ENCODE results near the gene GPR15.

Gene GPR15

GRCh38 chr3:98531622-98532274, at the start of gene GPR15:
Gene GPR15, plus strand, starts transcription at chr3:98531978. Its CDS starts 56 bp downstream, at chr3:98532034.
- DNase-seq: peak; percentile 32

- DNase-seq: no peak
Observed at GRCh38 chr3:98482717-98483482, 48.9 kb upstream of the GPR15 start.

DNA sequence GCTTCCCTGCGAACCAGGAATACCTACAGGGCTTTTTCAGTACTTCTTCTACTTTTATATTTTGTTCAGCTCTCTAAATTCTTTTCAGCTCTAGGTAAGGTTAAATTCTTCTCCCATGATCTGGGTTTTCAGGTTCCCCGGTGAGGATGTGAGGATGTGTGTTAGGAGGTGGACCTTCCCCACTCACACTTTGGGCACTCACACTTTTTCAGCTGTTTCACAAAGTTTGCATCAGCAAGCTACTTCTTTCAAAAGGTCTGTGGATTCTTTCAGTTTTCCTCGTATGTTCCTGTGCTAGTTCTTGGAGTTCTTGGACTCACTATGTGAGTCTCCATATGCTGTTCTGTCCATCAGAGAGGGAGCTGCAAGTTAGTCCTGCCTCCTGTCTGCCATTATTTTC, 48.2 kb upstream of the GPR15 start:
- DNase-seq: no peak

- no peak for DNase-seq
Observed at GRCh38 chr3:98497381-98497780, 34.4 kb upstream of the GPR15 start, which contains the start of gene OR5K2. Gene OR5K2, plus strand, starts transcription at chr3:98497681. Its CDS starts 0 bp downstream, at chr3:98497681.

DNA sequence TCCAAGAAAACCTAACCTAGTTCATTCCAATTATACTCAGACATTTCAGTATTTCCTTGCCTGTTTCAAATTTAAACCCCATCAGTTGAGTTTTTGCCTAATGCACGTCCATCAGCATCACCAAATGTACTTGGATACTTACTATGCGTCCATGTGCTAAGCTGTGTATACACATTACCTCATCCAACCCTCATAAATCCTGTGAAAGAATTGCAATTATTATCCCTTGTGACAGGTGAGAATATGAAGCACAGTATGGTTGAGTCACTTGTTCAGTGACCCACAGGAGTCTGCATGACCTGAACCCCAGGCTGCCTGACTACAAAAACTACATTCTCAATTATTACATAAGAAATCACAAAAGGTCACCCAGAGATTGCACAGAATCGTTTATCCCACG, 31.8 kb upstream of the GPR15 start:
- no peak for DNase-seq

- no peak for DNase-seq
Observed at GRCh38 chr3:98501270-98501669, 30.5 kb upstream of the GPR15 start.

DNA sequence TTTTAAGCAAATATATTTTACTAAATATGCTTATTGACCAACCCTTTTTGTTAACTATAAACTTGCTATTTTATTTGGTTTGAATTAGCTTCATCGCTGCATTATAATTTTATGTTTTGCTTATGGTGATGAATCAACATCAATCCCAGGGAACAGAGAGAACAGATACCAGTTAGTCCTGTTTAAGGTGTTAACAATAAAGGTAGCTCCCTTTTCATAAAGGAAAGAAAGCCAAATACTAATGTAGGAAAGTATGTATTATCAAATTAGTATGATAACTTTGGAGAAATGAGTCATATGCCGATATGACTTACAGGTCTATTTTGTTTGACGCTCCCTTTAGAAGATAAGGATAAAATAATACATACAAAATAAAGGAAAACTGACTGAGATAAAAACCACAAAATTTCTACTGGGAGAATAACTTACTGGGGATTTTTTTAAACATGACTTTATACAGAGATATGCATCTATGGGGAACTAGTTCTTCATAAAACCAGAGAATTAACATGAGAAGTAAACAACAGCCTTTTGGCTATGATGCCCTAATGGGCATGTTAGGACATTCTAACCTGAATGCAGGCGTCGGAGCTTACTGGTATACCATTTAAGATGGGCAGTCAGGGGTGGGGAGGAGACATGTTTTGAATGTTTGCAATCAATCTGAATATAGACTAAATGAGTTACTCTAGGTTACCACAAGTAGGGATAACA, 29.8 kb upstream of the GPR15 start:
- no peak for DNase-seq

DNA sequence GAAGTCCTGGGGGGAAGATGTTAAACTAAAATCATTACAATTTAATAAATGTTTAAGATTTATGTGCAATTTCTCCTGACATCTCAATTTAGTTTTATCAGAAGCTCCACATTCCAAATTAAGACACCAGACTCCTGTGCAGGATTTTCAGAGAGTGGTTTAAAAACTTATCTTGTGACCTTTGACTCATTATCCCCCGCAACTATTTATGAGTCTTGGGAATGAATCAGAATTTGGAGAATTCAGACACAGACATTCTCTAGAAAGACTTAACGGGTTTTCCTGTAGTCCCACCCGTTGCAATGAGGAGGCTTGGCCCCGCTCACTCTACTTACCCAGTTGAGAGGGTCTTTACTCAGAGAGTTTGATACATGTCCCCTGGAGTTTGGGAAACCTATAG, 27.2 kb upstream of the GPR15 start:
- DNase-seq: no peak

DNA sequence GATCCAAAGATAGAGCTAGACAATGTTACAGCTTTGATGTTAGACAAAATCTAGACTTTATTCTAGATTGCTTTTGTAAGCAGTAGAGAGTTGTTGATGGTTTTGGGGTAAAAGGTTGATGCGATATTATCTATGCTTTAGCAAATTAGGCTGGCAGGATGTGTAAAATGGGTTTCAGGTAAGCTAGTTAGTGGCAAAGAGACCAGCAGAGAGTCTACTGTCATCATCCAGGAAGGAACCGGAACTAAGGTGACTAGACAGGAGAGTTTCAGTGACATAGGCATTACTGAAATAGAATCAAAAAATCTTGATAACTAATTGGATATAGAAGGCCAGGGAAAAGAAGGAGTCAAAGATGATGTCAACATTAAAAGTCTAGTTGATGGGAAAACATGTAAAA, 23.2 kb upstream of the GPR15 start:
- peak; percentile 16 for DNase-seq

- no peak for DNase-seq
Observed at GRCh38 chr3:98512576-98512975, 19.2 kb upstream of the GPR15 start.

GRCh38 chr3:98513091-98513511, 18.7 kb upstream of the GPR15 start:
- DNase-seq: no peak

- DNase-seq: no peak
Observed at GRCh38 chr3:98513736-98514135, 18.0 kb upstream of the GPR15 start.

- DNase-seq: no peak
Observed at GRCh38 chr3:98514948-98515347, 16.8 kb upstream of the GPR15 start.

DNA sequence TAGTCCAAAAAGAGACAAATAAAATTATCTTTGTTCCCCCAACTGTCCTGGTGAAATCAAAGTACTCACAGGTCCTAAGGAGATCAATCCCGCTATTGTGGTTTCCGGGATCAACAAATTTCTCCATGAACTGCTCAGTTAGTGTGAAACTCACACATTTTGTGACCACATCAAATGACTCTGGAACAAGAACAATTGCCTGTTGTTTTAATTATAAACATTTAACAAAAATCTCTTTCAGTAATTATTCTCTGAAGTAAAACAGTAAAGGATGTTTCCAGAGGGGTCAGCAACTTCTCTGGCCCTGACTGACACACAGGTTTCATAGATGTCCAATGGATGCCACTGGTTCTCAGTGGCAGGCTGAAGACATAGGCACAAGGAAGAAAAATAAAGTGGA, 13.0 kb upstream of the GPR15 start:
- DNase-seq: no peak

- no peak for DNase-seq
Observed at GRCh38 chr3:98519351-98519750, 12.4 kb upstream of the GPR15 start.

GRCh38 chr3:98521897-98522543, 9.8 kb upstream of the GPR15 start:
- DNase-seq: peak; percentile 55

DNA sequence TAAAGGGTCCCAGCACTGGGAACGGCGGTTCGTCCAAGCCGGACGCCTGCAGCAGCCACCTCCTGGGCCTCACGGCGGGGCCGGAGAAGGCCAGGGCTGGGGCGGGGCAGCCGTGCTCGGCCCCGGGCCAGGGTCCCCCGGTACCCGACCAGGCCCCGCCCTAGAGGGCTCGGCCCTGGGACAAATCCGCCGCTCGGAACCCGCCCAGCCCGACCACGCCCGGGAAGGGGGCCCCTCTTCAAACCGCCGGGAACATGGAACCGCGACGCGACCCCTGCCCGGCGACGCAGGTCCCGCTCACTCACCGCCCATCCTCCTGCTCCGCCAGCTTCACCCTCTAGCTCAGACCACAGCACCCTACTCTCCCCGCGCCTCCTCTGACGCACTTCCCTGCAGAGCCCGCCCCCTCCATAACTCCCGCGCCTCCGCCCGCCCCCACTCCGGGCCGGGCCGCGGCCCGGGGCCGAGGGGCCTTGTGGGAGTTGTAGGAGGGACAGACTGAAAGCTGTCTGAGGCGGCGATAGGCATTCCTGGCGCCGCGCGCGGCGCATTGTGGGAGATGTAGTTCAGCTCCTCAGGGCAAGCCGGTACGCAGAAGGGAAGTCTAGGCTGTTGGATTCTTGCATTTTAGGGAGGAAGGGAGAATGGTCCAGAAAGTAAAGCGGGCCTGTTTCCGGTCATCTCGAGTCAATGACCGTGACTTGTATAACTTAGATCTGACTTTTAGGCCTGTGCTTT, 9.1 kb upstream of the GPR15 start, which contains the start of gene CLDND1:
Gene CLDND1 (minus strand): TSS at position 359 of the 738 bp plus-strand sequence. CDS start 1,478 bp downstream, outside the sequence.
- peak; percentile 96 for DNase-seq

DNA sequence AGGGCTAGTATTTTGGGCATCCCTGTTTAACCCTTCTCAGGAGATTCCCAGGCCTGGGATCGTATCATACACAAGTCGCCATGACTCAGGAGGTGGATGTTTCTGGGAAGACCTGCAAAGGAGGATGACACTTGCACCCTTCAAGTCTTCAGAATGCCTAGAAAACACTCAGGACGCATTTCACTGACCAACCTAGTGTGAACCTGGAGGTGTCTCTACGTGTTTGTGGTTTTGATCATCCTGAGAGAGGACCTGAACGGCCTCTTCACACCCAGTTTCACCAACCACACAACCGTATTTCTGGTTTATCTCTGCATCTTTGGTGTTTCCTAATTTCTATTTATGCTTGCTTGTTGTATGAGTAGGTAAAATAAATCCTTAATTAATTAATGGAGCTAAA, 6.3 kb upstream of the GPR15 start:
- DNase-seq: peak; percentile 38

DNA sequence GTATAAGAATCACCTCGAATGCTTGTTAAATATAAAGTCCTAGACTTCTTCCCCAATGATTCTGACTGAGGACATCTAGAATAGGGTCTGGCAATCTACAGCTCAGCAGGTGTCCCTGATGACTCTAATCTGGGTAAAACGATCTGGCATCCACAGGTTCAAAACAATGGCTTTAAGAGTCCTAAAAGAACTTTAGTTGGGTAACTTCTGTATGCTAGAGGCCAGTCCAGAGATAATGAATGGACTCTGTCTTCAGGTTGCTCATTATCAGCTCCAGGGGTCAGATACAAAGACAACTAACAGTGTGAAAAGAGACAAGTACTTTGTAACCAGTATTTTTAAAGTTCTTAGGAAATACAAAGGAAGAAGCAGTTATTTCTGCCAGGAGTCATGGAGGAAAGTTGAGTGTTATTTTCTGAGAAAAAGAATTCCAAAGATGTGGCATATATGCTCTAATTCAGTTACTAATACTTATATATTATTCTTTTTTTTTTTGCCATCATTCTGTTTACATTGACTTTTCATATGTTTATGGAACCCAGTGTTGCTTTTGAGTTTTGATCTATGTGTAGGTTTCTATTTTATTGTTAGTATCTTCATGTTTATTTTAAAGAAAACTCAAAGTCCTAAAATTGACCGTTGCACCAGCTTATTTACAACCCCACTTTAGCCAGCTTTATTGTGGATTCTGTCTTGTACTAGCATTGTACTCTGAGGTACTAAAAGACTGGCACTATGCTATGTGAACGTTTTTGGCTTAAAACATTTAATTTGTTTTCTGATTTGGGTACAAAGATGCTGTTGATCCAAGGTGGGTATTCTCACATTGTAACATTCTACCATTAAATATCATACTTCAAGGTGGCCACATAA, 3.1 kb upstream of the GPR15 start:
- DNase-seq: no peak

GRCh38 chr3:98529856-98530459, 1.8 kb upstream of the GPR15 start:
- no peak for DNase-seq

GRCh38 chr3:98530676-98531075, 1.1 kb upstream of the GPR15 start:
- DNase-seq: no peak

Data from CD4-positive, alpha-beta T cell treated with Interleukin-21 for 1 hour (primary cell).